WI38 (cell line): ENCODE measurements around the gene SNCA.

ENCODE experiments used
- H3K4me3 ChIP-seq: 2 replicates; pipeline ENCODE4 v1.5.1; 2011; ENCODE audit warnings: low read depth, mild to moderate bottlenecking, control low read depth, low read length
- CTCF ChIP-seq: IDR thresholded peaks from 2 replicates; pipeline ENCODE4 v1.5.1; 2012; ENCODE audit warnings: low read depth, mild to moderate bottlenecking, control low read depth, low read length

The SNCA gene

DNA sequence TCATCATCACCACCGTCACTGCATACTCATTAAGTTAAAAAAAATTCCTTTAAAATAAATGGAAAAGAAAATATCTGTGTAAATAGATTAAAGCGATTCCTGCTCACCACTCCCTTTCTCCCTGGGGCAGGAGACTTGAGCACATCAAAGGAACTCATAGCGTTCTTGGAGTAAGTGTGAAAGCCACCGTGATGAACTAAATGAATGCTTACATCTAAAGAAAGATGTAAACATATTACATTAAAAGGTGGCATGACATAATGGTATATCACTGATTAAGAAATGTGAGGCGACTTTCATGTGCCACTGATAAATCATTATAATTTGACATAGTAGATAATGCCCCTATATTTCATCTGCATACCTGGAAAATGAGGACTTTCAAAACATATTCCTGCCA is 92.0 kb downstream of the SNCA start:
- no peak overlapping the region for H3K4me3 ChIP-seq
- no peak for TF ChIP-seq CTCF

DNA sequence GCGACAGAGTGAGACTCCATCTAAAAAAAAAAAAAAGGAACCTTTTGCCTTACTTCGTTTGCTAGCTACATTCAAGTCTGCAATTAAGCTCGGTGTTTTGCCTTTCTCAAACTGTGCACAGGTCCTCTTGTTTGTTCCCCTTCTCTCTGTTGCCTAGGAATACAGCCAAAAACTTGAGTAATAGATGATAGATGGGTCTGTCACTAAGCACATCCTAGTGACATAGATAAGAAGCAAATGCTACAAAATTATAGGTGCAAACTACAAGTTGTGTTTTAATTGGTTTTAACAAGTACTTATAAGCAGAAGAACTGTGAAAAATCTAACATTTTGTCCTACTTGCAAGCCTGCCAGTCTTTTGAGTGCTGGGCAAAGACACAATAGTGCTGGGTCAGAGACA is 95.2 kb downstream of the SNCA start:
- TF ChIP-seq CTCF, result no peak
- no peak overlapping the region for H3K4me3 ChIP-seq

GRCh38 chr4:89739311-89739988 is 97.5 kb downstream of the SNCA start:
- H3K4me3 ChIP-seq, result no peak overlapping the region
- TF ChIP-seq CTCF, result no peak

- no peak for TF ChIP-seq CTCF
- H3K4me3 ChIP-seq, result no peak overlapping the region
Observed at GRCh38 chr4:89737888-89738287, 99.1 kb downstream of the SNCA start.

DNA sequence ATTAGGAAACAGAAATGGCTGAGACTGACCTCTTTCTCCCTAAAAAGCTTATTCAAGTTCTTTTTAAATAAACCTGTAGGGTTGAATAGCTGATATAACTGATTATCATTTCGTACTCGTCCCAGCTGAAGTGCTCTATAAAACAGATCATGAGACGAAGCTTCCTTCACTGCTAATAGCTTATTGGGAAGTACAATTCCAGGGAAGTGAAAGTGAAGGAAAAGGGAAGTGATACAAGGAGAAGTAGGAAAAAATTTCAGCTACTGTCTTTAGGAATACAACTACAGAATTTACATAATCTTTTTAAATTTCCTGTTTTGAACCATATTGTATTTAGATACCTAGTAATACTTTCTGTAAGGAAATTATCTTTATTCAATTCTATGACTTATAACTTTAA is 103.0 kb downstream of the SNCA start:
- no peak for TF ChIP-seq CTCF
- H3K4me3 ChIP-seq, result no peak overlapping the region

GRCh38 chr4:89727238-89727637 is 109.7 kb downstream of the SNCA start:
- TF ChIP-seq CTCF, result no peak
- no peak overlapping the region for H3K4me3 ChIP-seq

GRCh38 chr4:89725268-89725667 is 111.7 kb downstream of the SNCA start:
- no peak overlapping the region for H3K4me3 ChIP-seq
- no peak for TF ChIP-seq CTCF
